AG09309 (cell line): ENCODE results near the gene TTC27.
A peak's percentile ranks its signal among the peaks of the same experiment; 100 is the strongest.

Experiments used
- DNase-seq: peaks from one replicate; pipeline ENCODE4 v3.0.0-alpha.2; 2010; ENCODE audit warnings: low read depth
- H3K4me3 ChIP-seq: 2 replicates; pipeline ENCODE4 v1.5.1; 2011; ENCODE audit warnings: mild to moderate bottlenecking, low read depth, low read length, moderate library complexity; ENCODE audit not compliant: control insufficient read depth
- TF ChIP-seq, protein P1 (sequence below): IDR thresholded peaks from 2 replicates; pipeline ENCODE4 v1.5.1; 2011; ENCODE audit warnings: mild to moderate bottlenecking, low read depth, low read length, inconsistent platforms; ENCODE audit not compliant: insufficient read depth, control insufficient read depth; ENCODE audit errors: missing control alignments

TTC27 gene

DNA sequence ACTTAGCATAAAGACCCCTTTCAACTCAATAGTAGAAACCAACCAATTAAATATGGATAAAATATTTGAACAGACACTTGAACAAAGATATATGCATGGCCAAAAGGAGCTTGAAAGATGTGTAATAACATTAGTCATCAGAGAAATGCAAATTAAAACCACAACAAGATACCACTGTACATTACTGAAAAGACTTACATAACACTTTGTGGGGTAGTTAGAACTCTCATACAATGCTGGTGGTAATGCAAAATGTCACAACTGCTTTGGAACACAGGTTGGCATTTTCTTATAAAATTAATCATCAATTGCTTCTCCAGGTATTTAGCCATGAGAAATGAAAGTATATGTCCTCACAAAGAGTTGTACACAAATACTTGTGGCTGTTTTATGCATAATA is 60.7 kb downstream of the TTC27 start:
- DNase-seq = peak; percentile 39
- TF ChIP-seq, protein P1, sequence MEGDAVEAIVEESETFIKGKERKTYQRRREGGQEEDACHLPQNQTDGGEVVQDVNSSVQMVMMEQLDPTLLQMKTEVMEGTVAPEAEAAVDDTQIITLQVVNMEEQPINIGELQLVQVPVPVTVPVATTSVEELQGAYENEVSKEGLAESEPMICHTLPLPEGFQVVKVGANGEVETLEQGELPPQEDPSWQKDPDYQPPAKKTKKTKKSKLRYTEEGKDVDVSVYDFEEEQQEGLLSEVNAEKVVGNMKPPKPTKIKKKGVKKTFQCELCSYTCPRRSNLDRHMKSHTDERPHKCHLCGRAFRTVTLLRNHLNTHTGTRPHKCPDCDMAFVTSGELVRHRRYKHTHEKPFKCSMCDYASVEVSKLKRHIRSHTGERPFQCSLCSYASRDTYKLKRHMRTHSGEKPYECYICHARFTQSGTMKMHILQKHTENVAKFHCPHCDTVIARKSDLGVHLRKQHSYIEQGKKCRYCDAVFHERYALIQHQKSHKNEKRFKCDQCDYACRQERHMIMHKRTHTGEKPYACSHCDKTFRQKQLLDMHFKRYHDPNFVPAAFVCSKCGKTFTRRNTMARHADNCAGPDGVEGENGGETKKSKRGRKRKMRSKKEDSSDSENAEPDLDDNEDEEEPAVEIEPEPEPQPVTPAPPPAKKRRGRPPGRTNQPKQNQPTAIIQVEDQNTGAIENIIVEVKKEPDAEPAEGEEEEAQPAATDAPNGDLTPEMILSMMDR = no peak
- H3K4me3 ChIP-seq = no peak overlapping the region

DNA sequence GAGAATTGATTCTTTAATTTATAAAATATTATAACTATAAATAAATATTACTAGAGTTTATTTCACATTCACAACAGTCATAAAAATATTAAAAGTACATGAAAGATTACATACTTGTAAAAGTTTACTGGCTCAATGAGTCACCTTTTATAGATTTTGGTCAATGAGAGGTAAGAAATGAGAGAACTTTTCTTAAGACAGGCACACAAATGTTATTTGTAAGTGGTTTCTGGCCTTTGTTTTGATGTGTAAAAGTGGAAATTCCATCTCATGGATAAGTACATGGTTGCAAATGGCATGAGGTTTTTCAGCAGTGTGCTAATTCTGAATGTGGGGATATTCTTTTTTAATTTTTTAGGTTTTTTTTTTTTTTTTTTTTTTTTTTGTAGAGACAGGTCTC is 63.8 kb downstream of the TTC27 start:
- TF ChIP-seq, protein P1 = no peak
- no peak for DNase-seq
- H3K4me3 ChIP-seq = no peak overlapping the region

DNA sequence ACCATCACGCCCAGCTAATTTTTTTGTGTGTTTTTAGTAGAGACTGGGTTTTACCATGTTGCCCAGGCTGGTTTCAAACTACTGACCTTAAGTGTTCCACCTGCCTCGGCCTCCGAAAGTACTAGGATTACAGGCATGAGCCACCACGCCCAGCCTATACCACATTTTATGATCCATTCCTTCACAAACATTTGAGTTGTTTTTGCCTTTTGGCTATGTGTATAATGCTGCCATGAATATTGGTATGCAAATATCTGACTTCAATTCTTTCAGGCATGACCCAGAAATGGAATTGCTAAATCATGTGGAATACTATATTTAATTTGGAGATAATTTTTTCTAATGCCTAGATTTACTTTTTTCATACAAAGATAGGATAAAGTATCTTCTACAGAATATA is 68.6 kb downstream of the TTC27 start:
- TF ChIP-seq, protein P1 = no peak
- no peak for DNase-seq
- H3K4me3 ChIP-seq = no peak overlapping the region

DNA sequence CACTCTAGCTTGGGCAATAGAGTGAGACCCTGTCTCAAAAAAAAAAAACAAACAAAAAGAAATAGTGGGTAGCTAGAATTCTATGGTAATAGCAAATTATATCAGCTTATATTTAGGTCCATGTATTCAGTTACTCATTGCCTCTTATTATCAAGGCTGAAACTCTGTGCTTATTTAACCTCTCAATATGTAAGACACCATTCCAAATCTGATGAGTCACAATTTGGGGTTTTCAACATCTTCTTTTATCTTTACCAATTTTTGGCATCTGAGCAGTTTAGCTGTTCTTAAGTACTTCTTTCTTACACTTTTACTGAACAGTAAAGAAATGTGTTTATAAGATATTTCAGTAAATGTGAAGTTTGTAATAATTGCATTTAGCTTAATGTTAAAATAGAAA is 69.3 kb downstream of the TTC27 start:
- DNase-seq = peak; percentile 65
- H3K4me3 ChIP-seq = no peak overlapping the region
- TF ChIP-seq, protein P1 = no peak

DNA sequence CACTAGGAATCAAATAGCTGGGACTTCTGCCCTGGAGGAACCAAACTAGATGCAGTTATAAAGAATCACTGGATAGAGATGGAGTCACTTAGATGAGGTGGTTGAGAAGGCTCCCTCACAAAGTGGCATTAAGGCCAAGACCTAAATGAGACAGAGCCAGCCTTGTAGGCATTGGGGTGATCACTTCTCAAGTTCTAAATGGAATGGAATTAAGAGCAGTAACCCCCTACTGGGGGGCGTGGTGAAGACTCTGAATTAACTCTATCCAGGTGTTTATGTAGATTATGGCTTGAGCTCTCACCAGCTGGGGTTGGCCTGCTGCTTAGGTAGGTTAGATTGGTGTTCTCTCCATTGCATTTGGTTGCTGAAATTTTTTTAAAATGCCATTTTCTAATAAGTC is 71.3 kb downstream of the TTC27 start:
- DNase-seq = no peak
- TF ChIP-seq, protein P1 = no peak
- no peak overlapping the region for H3K4me3 ChIP-seq

DNA sequence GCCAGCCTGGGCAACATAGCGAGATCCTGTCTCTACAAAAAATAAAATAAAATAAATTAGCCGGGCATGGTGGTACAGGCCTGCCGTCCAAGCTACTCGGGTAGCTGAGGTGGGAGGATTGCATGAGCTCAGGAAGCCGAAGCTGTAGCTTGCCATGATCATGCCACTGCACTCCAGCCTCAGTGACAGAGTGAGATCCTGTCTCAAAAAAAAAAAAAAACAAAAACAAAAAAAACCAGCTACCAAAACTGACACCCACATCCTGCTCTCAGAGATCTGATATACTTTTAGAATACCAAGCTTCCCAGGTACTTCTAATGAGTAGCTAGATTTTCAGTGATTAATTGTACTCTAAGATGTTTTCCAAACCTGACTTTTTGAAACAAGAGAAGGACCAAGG is 74.0 kb downstream of the TTC27 start:
- no peak for DNase-seq

More for the DNA sequence above, 74.0 kb downstream of the TTC27 start:
- no peak overlapping the region for H3K4me3 ChIP-seq
- TF ChIP-seq, protein P1 = no peak
